ENCODE data around the gene NPBWR2.

GRCh38 chr20:64105846-64106434 is 1.4 kb downstream of the NPBWR2 start:
- no peak for TF ChIP-seq CTCF (IDR thresholded peaks at IDR 0.05)
- TF ChIP-seq POLR2A (IDR thresholded peaks at IDR 0.05) = no peak

All from right lobe of liver (tissue), 4 donors.